ENCODE data around the gene PTMS.

The PTMS gene

DNA sequence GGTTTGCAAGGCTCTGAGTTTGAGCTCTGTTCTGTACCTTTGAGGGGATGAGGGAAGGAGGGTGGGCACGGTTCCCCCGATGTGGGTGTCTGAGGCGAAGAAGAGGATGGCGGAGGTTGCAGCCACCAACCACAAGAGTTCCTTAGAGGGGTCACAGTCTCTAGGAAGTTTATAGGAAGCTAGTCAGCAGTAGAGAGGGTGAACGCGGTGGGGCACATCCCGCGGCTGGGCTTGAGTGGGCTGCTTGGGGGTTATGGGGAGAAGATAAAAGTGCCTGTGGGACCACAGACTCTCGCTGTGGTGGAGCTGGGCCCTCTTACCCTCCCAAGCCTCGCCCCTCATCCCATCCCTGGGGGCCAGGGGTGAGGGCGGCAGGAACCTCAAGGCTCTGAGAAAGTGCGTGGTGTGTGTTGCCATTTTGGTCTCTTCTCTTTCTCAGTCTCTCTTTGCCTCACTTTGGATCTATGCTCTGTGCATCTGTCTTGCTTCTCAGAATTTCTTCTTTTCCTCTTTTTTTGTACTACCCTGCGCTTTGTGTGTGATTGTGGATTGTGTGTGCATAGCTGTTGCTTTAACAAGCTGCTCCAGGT lies 25.9 kb downstream of the PTMS start:
- no peak for DNase-seq

DNA sequence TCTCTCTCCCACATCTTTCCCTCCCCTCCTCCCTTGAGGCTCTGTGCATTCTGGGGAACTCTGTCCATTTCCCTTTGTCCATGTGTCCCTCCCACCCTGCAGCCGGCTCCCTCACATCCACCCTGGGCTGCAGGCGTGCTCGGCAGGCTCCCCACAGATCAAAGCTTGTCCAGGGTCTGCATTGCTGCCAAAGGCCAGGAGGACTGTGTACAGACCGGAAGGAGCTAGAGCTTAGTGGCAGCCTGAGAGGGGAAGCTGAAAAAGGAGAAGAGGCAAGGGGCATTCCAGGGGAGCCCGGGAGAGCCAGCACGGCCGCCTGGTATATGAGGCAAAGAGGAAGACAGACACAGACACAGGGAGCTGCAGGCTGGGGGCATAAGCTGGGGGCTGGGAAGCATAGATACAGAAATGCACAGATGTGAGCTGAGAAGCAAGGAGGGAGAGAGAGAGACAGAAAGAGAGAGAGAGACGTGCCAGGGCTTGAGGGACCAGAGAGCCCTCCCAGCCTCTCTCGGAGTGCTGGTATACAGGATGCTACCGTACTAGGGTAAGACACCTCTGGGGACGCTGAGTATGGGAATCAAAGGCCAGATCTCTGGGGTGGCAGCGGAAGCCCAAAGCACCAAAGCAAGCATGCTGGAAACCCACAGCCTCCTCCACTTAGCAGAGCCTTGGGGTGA lies 26.5 kb downstream of the PTMS start:
- no peak for DNase-seq

DNA sequence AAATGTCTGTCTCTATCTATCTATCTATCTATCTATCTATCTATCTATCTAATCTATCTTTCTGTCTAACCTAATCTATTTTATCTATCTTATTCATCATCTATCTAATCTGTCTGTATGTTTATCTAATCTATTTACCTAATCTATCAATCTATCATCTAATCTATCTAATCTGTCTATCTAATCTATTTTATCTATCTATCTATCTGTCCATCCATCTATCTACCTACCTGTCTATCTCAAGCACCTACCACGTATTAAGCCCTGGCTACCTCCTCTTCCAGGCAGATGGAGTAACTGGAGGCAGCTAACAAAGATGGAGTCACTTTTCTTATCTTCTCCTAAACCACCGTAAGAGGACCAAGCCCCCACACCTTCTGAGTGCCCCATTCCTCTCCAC lies 28.9 kb downstream of the PTMS start:
- DNase-seq = no peak

DNA sequence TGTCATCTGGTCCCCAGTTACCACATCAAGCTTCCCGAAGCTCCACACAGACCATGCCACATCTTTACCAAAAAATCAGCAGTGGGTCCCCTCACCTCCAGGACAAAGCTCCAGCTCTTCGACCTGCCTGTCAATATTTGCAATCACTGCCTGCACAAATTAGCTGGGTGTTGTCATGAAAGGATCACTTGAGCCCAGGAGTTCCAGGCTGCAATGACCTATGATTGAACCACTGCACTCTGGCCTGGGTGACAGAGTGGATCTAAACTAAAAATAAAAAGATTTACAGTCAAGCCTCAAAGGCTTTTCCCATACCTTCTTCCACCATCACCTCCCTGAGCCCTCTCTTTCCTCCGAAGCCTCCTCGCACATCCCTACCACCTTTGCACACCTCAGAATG lies 30.4 kb downstream of the PTMS start:
- DNase-seq = no peak

DNA sequence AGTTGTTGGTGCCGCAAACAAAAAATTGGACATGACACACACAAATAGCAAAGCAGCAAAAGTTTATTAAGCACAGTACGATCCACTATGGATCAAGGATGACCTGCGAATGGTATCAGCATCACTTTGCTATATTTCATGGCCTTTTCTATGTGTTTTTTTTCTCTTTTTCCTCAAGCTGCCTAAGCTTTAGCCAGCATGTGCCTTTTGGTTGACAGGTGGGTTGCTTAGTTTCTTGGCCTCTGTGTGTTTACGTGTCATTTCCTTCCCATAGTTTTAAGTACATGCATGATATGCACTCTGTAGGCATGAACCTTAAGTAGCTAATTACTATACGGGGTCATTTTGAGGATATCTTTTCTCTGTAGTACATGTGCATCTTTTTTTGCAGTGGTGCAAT lies 33.0 kb downstream of the PTMS start:
- no peak for DNase-seq

DNA sequence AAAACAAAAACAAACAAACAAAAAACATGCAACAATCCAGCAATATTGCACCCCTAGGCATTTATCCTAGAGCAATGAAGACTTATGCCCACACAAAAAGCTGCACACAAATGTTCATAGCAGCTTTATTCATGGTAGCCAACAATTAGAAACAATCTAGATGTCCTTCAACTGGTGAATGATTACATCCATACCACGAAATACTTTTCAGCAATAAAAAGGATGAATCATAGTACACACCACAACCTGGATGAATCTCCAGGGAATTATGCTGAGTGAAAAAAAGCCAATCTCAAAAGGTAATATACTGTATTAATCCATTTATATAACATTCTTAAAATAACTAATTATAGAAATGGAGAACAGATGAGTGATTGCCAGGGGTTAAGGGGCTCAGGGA lies 41.0 kb downstream of the PTMS start:
- no peak for DNase-seq

DNA sequence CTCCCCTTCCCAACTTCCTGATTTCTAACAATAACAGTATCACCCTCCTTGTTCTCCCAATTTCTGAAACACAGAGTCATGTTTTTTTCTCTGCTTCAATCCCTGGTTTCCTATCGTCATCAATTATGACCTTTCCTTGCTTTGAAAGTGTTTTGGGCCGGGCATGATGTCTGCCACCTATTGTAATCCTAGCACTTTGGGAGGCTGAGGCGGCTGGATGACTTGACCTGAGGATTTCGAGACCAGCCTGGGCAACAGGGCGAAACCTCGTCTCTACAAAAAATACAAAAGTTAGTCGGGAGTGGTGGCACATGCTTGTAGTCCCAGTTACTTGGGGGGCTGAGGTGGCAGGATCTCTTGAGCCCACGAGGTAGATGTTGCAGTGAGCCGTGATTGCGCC lies 42.9 kb downstream of the PTMS start:
- no peak for DNase-seq

DNA sequence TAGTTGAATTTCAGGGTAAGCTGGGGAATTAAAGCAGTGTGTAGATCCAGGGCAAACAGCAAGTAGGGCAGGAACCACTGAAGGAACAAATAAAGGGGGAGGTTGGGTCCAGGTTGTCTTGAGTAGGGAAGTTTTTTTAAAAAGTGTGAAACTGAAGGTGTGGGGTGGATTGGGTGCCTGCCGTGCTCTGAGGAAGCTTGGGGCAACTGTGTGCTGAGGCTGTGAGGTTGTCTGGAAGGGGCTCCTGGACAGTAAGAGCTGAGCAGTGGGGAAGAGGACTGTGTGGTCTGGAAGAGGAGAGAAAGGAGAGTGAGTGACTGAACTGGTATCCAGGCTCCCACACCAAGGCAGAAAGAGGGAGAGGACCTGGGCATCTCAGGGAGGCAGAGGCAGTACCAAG lies 44.6 kb downstream of the PTMS start:
- DNase-seq = no peak

DNA sequence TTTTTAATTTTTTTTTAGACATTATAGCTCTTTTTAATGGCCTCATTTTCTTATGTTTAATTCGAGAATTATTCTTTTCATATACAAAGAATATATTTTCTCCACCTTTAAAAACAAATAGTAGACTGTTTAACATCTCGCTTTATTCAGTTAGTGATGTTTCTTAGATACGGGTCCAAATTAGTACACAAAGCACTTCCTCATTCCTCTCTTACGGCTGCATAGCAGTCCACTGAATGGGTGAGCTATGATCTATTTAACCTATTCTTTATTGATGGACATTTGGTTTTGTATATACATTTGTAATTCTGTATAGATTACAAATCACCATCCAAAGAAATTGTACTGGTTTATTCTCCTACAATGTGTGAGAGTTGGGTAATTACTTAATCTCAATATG lies 47.2 kb downstream of the PTMS start:
- no peak for DNase-seq

DNA sequence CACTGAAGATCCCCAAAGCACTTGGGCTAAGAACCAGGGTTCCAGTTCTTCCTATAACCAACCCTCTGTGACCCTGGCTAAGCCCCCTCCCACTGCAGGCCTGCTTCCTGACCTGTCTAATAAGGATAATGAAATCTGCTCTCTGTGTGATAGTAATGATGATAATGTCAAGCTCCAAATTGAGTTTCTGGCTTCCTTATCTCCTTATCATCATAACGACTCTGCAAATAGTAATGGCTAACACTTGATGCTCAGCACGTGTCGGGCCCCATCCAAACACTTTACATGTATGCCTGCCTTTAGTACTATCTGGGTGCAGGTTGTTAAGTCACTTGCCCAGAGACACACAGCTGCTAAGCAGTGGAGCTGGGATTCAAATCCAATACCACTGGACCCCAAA lies 50.4 kb downstream of the PTMS start:
- no peak for DNase-seq

DNA sequence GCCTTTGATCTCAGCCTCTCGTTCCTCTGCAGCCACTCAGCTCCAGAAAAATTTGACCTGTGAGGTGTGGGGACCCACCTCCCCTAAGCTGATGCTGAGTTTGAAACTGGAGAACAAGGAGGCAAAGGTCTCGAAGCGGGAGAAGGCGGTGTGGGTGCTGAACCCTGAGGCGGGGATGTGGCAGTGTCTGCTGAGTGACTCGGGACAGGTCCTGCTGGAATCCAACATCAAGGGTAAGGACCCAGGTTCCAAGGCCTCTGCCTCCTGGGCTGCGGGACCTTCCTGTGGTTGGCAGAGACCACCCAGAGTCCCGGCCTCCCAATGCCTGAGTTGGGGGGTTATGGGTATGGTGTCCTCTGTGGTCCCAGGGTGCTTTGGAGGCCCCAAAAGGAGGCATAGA lies 50.9 kb downstream of the PTMS start:
- no peak for DNase-seq

DNA sequence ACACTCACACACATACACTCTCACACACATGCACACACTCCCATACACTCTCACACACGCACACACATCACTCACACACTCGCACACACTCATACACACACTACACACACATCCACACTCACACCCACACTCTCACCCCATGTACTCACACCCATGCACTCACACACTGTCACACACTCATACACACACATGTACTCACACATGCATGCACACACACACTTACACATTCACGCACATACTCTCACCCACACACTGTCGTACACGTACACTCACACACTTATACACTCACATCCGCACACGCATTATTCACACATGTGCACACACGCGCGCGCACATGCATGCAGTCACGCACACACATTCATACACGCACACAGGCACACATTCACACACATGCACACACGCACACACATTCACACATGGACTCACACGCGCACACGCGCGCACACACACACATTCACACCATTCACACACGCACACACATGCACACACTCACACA lies 51.5 kb downstream of the PTMS start:
- DNase-seq = no peak

DNA sequence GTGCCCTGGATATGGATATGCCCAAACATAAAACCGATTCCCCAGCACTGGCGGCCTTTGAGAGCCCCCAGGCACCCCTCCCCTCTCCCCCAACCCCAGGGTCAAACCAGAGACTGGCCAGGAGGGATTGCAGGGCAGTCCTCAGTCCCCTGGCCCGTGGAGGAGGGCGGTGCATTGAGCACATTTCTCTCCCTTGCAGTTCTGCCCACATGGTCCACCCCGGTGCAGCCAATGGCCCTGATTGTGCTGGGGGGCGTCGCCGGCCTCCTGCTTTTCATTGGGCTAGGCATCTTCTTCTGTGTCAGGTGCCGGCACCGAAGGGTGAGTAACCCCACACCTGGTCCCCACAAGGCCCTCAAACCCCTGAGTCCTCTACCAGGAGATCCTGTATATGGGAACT lies 52.1 kb downstream of the PTMS start:
- no peak for DNase-seq

DNA sequence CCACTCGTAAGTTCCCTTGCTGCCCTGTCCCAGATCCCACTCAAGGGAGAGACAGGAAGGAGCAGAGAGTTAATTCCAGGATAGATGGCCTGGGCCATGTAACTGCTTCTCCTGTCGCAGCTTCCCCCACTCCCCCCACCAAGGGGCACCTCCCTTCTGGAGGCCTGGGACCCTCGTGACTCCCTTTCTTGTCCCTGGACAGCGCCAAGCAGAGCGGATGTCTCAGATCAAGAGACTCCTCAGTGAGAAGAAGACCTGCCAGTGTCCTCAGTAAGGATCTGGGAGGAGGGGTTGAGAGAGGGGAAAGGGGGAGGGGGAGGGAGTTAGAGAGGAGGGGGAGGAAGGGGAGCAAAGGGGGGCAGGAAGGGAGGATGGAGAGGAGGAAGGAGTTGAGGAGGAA lies 52.5 kb downstream of the PTMS start:
- DNase-seq = no peak

DNA sequence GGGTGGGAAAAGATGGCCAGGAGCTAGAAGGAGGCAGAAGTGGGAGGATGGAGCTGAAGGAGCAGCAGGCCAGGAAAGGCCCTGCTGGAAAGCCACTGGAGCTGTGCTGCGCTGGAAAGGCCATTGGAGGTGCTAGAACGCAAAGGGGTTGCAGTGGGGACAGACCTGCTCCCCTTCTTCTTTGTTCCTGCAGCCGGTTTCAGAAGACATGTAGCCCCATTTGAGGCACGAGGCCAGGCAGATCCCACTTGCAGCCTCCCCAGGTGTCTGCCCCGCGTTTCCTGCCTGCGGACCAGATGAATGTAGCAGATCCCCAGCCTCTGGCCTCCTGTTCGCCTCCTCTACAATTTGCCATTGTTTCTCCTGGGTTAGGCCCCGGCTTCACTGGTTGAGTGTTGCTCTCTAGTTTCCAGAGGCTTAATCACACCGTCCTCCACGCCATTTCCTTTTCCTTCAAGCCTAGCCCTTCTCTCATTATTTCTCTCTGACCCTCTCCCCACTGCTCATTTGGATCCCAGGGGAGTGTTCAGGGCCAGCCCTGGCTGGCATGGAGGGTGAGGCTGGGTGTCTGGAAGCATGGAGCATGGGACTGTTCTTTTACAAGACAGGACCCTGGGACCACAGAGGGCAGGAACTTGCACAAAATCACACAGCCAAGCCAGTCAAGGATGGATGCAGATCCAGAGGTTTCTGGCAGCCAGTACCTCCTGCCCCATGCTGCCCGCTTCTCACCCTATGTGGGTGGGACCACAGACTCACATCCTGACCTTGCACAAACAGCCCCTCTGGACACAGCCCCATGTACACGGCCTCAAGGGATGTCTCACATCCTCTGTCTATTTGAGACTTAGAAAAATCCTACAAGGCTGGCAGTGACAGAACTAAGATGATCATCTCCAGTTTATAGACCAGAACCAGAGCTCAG lies 53.2 kb downstream of the PTMS start:
- no peak for DNase-seq

DNA sequence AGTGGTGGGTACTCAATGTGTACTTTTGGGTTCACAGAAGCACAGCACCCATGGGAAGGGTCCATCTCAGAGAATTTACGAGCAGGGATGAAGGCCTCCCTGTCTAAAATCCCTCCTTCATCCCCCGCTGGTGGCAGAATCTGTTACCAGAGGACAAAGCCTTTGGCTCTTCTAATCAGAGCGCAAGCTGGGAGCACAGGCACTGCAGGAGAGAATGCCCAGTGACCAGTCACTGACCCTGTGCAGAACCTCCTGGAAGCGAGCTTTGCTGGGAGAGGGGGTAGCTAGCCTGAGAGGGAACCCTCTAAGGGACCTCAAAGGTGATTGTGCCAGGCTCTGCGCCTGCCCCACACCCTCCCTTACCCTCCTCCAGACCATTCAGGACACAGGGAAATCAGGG lies 54.0 kb downstream of the PTMS start:
- no peak for DNase-seq
